GM12878 (cell line): ENCODE data around the gene RAMP1. TPM values are rescaled to one million over a fixed set of nuclear protein-coding genes. Genes with fewer than 3 reads are reported as not detected.

Experiments
- ATAC-seq: fragments of 200-7000 bp; cut with Tn5 transposase; 3 replicates; pipeline ENCODE4 v1.9.1; 2020; ENCODE audit warnings: mild to moderate bottlenecking, moderate library complexity
- BruUV-seq: library from RNA; stranded (reverse); fragments of 400-500 nt; replicated peaks from 2 replicates; lab custom pipeline; 2021; lab: Mats Ljungman, UMichigan
- CTCF ChIA-PET: fragments of 300-600 bp; sonication (Branson Sonifier 250); formaldehyde crosslinking; extraction: SDS; loops from one replicate; lab custom pipeline; 2021; ENCODE audit warnings: inconsistent platforms; lab: Yijun Ruan, JAX
- POLR2A ChIA-PET: fragments of 350-600 bp; formaldehyde crosslinking; extraction: SDS; loops from one replicate; lab custom pipeline; 2021; ENCODE audit warnings: inconsistent platforms; lab: Charles Lee
- RAD21 ChIA-PET: fragments of 300-600 bp; sonication (Branson Sonifier 250); formaldehyde crosslinking; loops from one replicate; lab custom pipeline; 2023; ENCODE audit warnings: antibody characterized with exemption; ENCODE audit not compliant: unreplicated experiment; lab: Charles Lee
- SMC1A ChIA-PET: fragments of 300-600 bp; sonication (Branson Sonifier 250); formaldehyde crosslinking; loops from one replicate; lab custom pipeline; 2023; ENCODE audit not compliant: unreplicated experiment, uncharacterized antibody; lab: Charles Lee
- DNase-seq: peaks from one replicate; pipeline ENCODE4 v3.0.0-alpha.2; 2011; ENCODE audit warnings: low read depth, low spot score
- FAIRE-seq: peaks from 3 replicates; lab custom pipeline; 2011; peaks lifted over from hg19 to GRCh38; lab: Jason Lieb, UNC
- H2AFZ ChIP-seq: 2 replicates; pipeline ENCODE4 v1.6.0; 2011; ENCODE audit warnings: low read depth, low read length, control low read depth; ENCODE audit not compliant: control insufficient read depth
- H3K27ac ChIP-seq: 2 replicates; pipeline ENCODE4 v1.5.1; 2011; ENCODE audit warnings: control low read depth; ENCODE audit not compliant: control insufficient read depth, insufficient read depth
- H3K27me3 ChIP-seq, 2 experiments: replicated peaks in 1 of 2; 2 replicates each; pipeline versions ENCODE4 v1.6.0 to v1.6.1; 2011; ENCODE audit warnings: low read length in 1 of 2; ENCODE audit not compliant: control insufficient read depth in 2 of 2, insufficient read depth in 2 of 2
- H3K36me3 ChIP-seq, 2 experiments: 2 replicates each; pipeline ENCODE4 v1.5.1; 2011; ENCODE audit warnings: low read length in 1 of 2; ENCODE audit not compliant: control insufficient read depth in 2 of 2, insufficient read depth in 2 of 2
- H3K4me1 ChIP-seq: 2 replicates; pipeline ENCODE4 v1.6.1; 2011; ENCODE audit warnings: mild to moderate bottlenecking, low read length, moderate library complexity, mixed read lengths; ENCODE audit not compliant: control insufficient read depth, insufficient read depth
- H3K4me2 ChIP-seq: 2 replicates; pipeline ENCODE4 v1.6.0; 2011; ENCODE audit warnings: control low read depth; ENCODE audit not compliant: control insufficient read depth, insufficient read depth
- H3K4me3 ChIP-seq: fragments of 200-600 bp; sonication (generic); 2 replicates; pipeline ENCODE4 v1.5.1; 2016
- H3K79me2 ChIP-seq: 2 replicates; pipeline ENCODE4 v1.6.0; 2011; ENCODE audit warnings: low read length; ENCODE audit not compliant: control insufficient read depth, insufficient read depth
- H3K9ac ChIP-seq: 2 replicates; pipeline ENCODE4 v1.8.0; 2011; ENCODE audit warnings: low read length, control low read depth, mixed read lengths; ENCODE audit not compliant: control insufficient read depth, insufficient read depth
- H3K9me3 ChIP-seq: replicated peaks from 3 replicates; pipeline ENCODE4 v1.5.1; 2011; ENCODE audit warnings: mild to moderate bottlenecking, low read length; ENCODE audit not compliant: control insufficient read depth, insufficient read depth
- H4K20me1 ChIP-seq: 2 replicates; pipeline ENCODE4 v1.6.0; 2011; ENCODE audit not compliant: control insufficient read depth, insufficient read depth
- BRCA1 ChIP-seq: IDR thresholded peaks from 2 replicates; pipeline ENCODE4 v1.6.1; 2011; ENCODE audit warnings: low read depth, low read length, improper control_type of control experiment
- CBX3 ChIP-seq: fragments of 200-600 bp; sonication (generic); IDR thresholded peaks from 2 replicates; pipeline ENCODE4 v1.6.1; 2016; ENCODE audit warnings: low read depth, borderline replicate concordance
- CUX1 ChIP-seq: IDR thresholded peaks from 2 replicates; pipeline ENCODE4 v1.6.1; 2012; ENCODE audit warnings: improper control_type of control experiment, low read depth, low read length; ENCODE audit not compliant: insufficient replicate concordance
- EP300 ChIP-seq, 2 experiments: fragments of 150-350 bp in 1 of 2; IDR thresholded peaks; 2 replicates each; pipeline ENCODE4 v1.6.1; 2011 to 2012; ENCODE audit warnings: low read depth in 2 of 2, low read length in 2 of 2, borderline replicate concordance in 1 of 2, improper control_type of control experiment in 1 of 2, inconsistent platforms in 1 of 2; ENCODE audit not compliant: control insufficient read depth in 1 of 2
- EZH2 ChIP-seq: IDR thresholded peaks from 2 replicates; pipeline ENCODE4 v1.6.1; 2012; ENCODE audit warnings: low read depth, mild to moderate bottlenecking, control low read depth, inconsistent platforms, low read length, borderline replicate concordance; ENCODE audit not compliant: control insufficient read depth
- NKRF ChIP-seq: fragments of 450-650 bp; conservative IDR thresholded peaks from 2 replicates; pipeline ENCODE4 v1.6.1; 2017; ENCODE audit warnings: mild to moderate bottlenecking, moderate library complexity
- NR2F1 ChIP-seq: fragments of 450-650 bp; conservative IDR thresholded peaks from 2 replicates; pipeline ENCODE4 v1.6.1; 2017; ENCODE audit warnings: mild to moderate bottlenecking
- PBX3 ChIP-seq: IDR thresholded peaks from 2 replicates; pipeline ENCODE4 v1.6.1; 2011; ENCODE audit warnings: mild to moderate bottlenecking, low read depth, low read length, moderate library complexity; ENCODE audit not compliant: insufficient replicate concordance
- PKNOX1 ChIP-seq: fragments of 450-650 bp; IDR thresholded peaks from 2 replicates; pipeline ENCODE4 v1.6.1; 2016; ENCODE audit warnings: mild to moderate bottlenecking
- RB1 ChIP-seq: fragments of 450-650 bp; formaldehyde crosslinking; IDR thresholded peaks from 2 replicates; pipeline ENCODE4 v1.6.1; 2017; ENCODE audit warnings: mild to moderate bottlenecking, borderline replicate concordance
- TAF1 ChIP-seq: IDR thresholded peaks from 2 replicates; pipeline ENCODE4 v1.6.1; 2011; ENCODE audit warnings: mild to moderate bottlenecking, low read depth, low read length, borderline replicate concordance
- WGBS: methylation state at CpG from one replicate; pipeline ENCODE4 v1.1.6; 2016; ENCODE audit warnings: low lambda C conversion rate; ENCODE audit not compliant: insufficient replicate concordance, insufficient coverage; ENCODE audit errors: missing lambda C conversion rate; 5-methylcytosine and 5-hydroxymethylcytosine counted together
- in situ Hi-C: fragments of 300-500 bp; cut with MboI; formaldehyde crosslinking; loops from 9 replicates; pipeline ENCODE4 v1.14.3; 2018; ENCODE audit warnings: mixed read lengths
- intact Hi-C: fragments of 100-400 bp; cut with micrococcal nuclease; formaldehyde crosslinking; loops from one replicate; pipeline ENCODE4 v1.14.2; 2022; ENCODE audit not compliant: unreplicated experiment
- polyA plus RNA-seq, 11 experiments: library from polyadenylated mRNA; depleted of rRNA in 4 of 11; unstranded in 6 of 11; stranded (reverse) in 5 of 11; fragments of >200 nt; fragmentation: Nextera tagmentation in 4 of 11; fragmentation: Illumina TruSeq in 1 of 11; extraction: Ambion mirVana in 4 of 11; extraction: Trizol in 1 of 11; gene quantifications; 1 replicate in 1 of 11; 2 replicates in 10 of 11; pipeline versions ENCODE4 v1.2.1 to v1.2.3, GENCODE V29; 2011 to 2016; ENCODE audit warnings: inconsistent platforms in 2 of 11, missing spikeins in 2 of 11, low read depth in 1 of 11
- total RNA-seq, 4 experiments: library from RNA; depleted of rRNA in 3 of 4; stranded (reverse); fragments of >200 nt in 3 of 4; fragmentation: Illumina TruSeq in 1 of 4; extraction: Trizol in 1 of 4; gene quantifications; 2 replicates each; pipeline versions ENCODE4 v1.2.1 to v1.2.3, GENCODE V29; 2013 to 2021

Gene RAMP1
- total and polyA plus RNA-seq, 10 of the 15 experiments (the other 5 are each of a cell fraction or from before 2014, with no cell fraction given), result 0.11 to 0.19 (median 0.12) TPM; not detected in 7

DNA sequence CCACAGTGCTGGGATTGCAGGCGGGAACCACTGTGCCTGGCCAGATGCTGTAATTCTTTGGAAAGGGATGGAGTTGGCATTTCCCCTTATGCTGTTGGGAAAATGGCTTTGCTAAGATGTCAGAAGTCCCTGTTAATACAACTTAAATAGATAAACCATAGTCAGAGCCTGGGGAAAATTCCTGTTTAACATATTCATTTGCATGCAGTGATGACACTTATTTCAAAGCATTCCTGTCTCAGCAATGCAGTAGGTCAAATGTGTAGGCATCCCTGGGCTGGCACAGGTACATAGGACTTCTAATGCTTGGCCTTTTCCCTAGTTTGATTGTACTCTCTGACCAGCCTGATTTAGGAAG, 38.6 kb downstream of the RAMP1 start:
- no peak for ATAC-seq
- no TSS peak for BruUV-seq
- CTCF ChIA-PET, result interaction anchor here (1.1 to 1.4 kb wide), 4 partner anchors 99 to 224 kb away, joined by 3 to 4 read pairs (median 4); no protein-coding TSS in a partner anchor

More for the DNA sequence above, 38.6 kb downstream of the RAMP1 start:
- intact Hi-C loops, result no loop called here
- POLR2A ChIA-PET, result interaction anchor here (1.1 kb wide), 1 partner anchor 34 kb away, joined by 3 read pairs; no protein-coding TSS in a partner anchor
- SMC1A ChIA-PET, result interaction anchor here (0.7 to 1.7 kb wide), 3 partner anchors 40 to 121 kb away, joined by 3 to 4 read pairs (median 3); no protein-coding TSS in a partner anchor
- no peak for DNase-seq
- in situ Hi-C loops, result no loop called here
- Histone ChIP-seq H3K4me3 (no peak overlapping the region), H2AFZ (peak overlapping the region; percentile 86), H3K27me3 (no peaks in the 10 kb centered on the region), H4K20me1 (no peaks in the 10 kb centered on the region), H3K79me2 (no peaks in the 10 kb centered on the region), H3K27ac (peak overlapping the region; percentile 64), H3K9ac (no peak overlapping the region), H3K4me2 (peak overlapping the region; percentile 75), H3K9me3 (no peaks in the 10 kb centered on the region), H3K4me1 (peaks cover 16% of the 10 kb centered on the region), H3K36me3 (no peaks in the 10 kb centered on the region)
- 94% methylated on average over 1 of the region's 1 CpG for WGBS
- no peak for FAIRE-seq
- TF ChIP-seq EZH2, result no peak
- TF ChIP-seq PKNOX1, result no peak
- no peak for TF ChIP-seq RB1
- no peak for TF ChIP-seq CBX3
- TF ChIP-seq NKRF, result no peak
- no peak for TF ChIP-seq PBX3
- TF ChIP-seq CUX1, result no peak
- TF ChIP-seq NR2F1, result no peak
- no peak for TF ChIP-seq BRCA1
- no peak for TF ChIP-seq TAF1
- TF ChIP-seq EP300 (IDR thresholded peaks at IDR 0.05; ENCODE audit: borderline replicate concordance in 1 of 2, control insufficient read depth in 1 of 2, low read depth in 2 of 2, low read length in 2 of 2), result no peak
- RAD21 ChIA-PET, result interaction anchor here (0.9 to 1.6 kb wide), 7 partner anchors 8 to 366 kb away, joined by 3 to 5 read pairs (median 3); no protein-coding TSS in a partner anchor
